CD4-positive, alpha-beta T cell (primary cell): ENCODE measurements around the gene TSR3. TPM values are rescaled to one million over a fixed set of nuclear protein-coding genes. Genes with fewer than 3 reads are reported as not detected.

Experiments
- ATAC-seq: fragments of 200-7000 bp; cut with Tn5 transposase; one replicate; pipeline ENCODE4 v1.10.0; 2022; ENCODE audit warnings: mild to moderate bottlenecking; ENCODE audit not compliant: poor library complexity
- CTCF ChIA-PET: fragments of 350-600 bp; sonication (Branson Sonifier 250); formaldehyde crosslinking; loops from one replicate; lab custom pipeline; 2021; ENCODE audit warnings: antibody characterized with exemption, inconsistent platforms; lab: Charles Lee
- POLR2A ChIA-PET: fragments of 350-600 bp; sonication (Branson Sonifier 250); formaldehyde crosslinking; loops from one replicate; lab custom pipeline; 2021; ENCODE audit warnings: antibody characterized with exemption, inconsistent platforms; lab: Charles Lee
- DNase-seq, 14 experiments: peaks; one replicate each; pipeline ENCODE4 v3.0.0-alpha.2; 2013 to 2020; ENCODE audit warnings: mixed read lengths in 2 of 14
- H3K27ac ChIP-seq, 2 donors: one replicate each; pipeline versions ENCODE4 v1.5.1 to v1.7.0; 2013; ENCODE audit warnings: low read length in 2 of 2, low read depth in 1 of 2, mild to moderate bottlenecking in 1 of 2
- H3K27me3 ChIP-seq, 2 experiments: 1 replicate in 1 of 2; 2 replicates in 1 of 2; pipeline versions ENCODE4 v1.6.1 to v1.7.0; 2013; ENCODE audit warnings: low read length in 2 of 2, control low read depth in 1 of 2, mild to moderate bottlenecking in 1 of 2, moderate library complexity in 1 of 2; ENCODE audit not compliant: insufficient read depth in 2 of 2, control insufficient read depth in 1 of 2
- H3K36me3 ChIP-seq: one replicate; pipeline ENCODE4 v1.6.1; 2013; ENCODE audit warnings: low read length, control low read depth; ENCODE audit not compliant: insufficient read depth
- H3K4me1 ChIP-seq: one replicate; pipeline ENCODE4 v1.6.1; 2013; ENCODE audit warnings: low read length, control low read depth; ENCODE audit not compliant: insufficient read depth
- H3K4me3 ChIP-seq: one replicate; pipeline ENCODE4 v1.5.1; 2013; ENCODE audit warnings: mild to moderate bottlenecking, low read length, moderate library complexity
- H3K9me3 ChIP-seq, 2 experiments: 1 replicate in 1 of 2; 2 replicates in 1 of 2; pipeline versions ENCODE4 v1.6.1 to v1.7.0; 2013; ENCODE audit warnings: low read length in 2 of 2, mild to moderate bottlenecking in 2 of 2, control low read depth in 1 of 2, moderate library complexity in 1 of 2; ENCODE audit not compliant: control insufficient read depth in 1 of 2, insufficient read depth in 1 of 2
- H3K27ac Mint-ChIP-seq: one replicate; pipeline ENCODE4 v1.8.0; 2020; ENCODE audit warnings: mixed read lengths
- H3K27me3 Mint-ChIP-seq: one replicate; pipeline ENCODE4 v1.8.0; 2021; ENCODE audit warnings: mixed read lengths
- H3K36me3 Mint-ChIP-seq: one replicate; pipeline ENCODE4 v1.8.0; 2021; ENCODE audit warnings: low read depth, mixed read lengths
- H3K4me1 Mint-ChIP-seq: one replicate; pipeline ENCODE4 v1.8.0; 2021; ENCODE audit warnings: low read depth, mixed read lengths
- H3K4me3 Mint-ChIP-seq: one replicate; pipeline ENCODE4 v1.8.0; 2020; ENCODE audit warnings: mild to moderate bottlenecking, mixed read lengths
- H3K9me3 Mint-ChIP-seq: one replicate; pipeline ENCODE4 v1.8.0; 2020; ENCODE audit warnings: mixed read lengths
- intact Hi-C, 2 experiments: fragments of 100-400 bp; cut with DNase I in 1 of 2; cut with micrococcal nuclease in 1 of 2; formaldehyde crosslinking; loops; one replicate each; pipeline versions ENCODE4 v1.15.1 to v1.9.0; 2023 to 2025; cut with DNase I, micrococcal nuclease
- total RNA-seq, 174 experiments: library from RNA in 2 of 174; stranded (reverse) in 2 of 174; gene quantifications; one replicate each; pipeline ENCODE4 v1.2.3 and lab custom pipeline; 2021 to 2026
- TF ChIP-seq, protein P1 (sequence below): fragments of 200-600 bp; IDR thresholded peaks from one replicate; pipeline ENCODE4 v1.8.0; 2022; ENCODE audit warnings: antibody characterized with exemption, mild to moderate bottlenecking

Gene TSR3
- total RNA-seq, 2 experiments from 2014 or later: 19.9 to 21.4 TPM

- Histone ChIP-seq H3K36me3 (peaks cover 70% of the 10 kb centered on the region), H3K9me3 (no peaks in the 10 kb centered on the region), H3K27me3 (no peaks in the 10 kb centered on the region), H3K27ac (no peak overlapping the region), H3K4me1 (no peaks in the 10 kb centered on the region), H3K4me3 (no peak overlapping the region)
- POLR2A ChIA-PET: interaction anchor here (0.7 kb wide), 1 partner anchor 573 kb away, joined by 3 read pairs; no protein-coding TSS in a partner anchor
- peaks cover 51% of the 10 kb centered on the region for H3K36me3 Mint-ChIP-seq
- no peak overlapping the region for H3K27ac Mint-ChIP-seq
- no peaks in the 10 kb centered on the region for H3K9me3 Mint-ChIP-seq
- H3K4me1 Mint-ChIP-seq: no peaks in the 10 kb centered on the region
- H3K4me3 Mint-ChIP-seq: no peak overlapping the region
- intact Hi-C loops: no loop called here
- TF ChIP-seq, protein P1, sequence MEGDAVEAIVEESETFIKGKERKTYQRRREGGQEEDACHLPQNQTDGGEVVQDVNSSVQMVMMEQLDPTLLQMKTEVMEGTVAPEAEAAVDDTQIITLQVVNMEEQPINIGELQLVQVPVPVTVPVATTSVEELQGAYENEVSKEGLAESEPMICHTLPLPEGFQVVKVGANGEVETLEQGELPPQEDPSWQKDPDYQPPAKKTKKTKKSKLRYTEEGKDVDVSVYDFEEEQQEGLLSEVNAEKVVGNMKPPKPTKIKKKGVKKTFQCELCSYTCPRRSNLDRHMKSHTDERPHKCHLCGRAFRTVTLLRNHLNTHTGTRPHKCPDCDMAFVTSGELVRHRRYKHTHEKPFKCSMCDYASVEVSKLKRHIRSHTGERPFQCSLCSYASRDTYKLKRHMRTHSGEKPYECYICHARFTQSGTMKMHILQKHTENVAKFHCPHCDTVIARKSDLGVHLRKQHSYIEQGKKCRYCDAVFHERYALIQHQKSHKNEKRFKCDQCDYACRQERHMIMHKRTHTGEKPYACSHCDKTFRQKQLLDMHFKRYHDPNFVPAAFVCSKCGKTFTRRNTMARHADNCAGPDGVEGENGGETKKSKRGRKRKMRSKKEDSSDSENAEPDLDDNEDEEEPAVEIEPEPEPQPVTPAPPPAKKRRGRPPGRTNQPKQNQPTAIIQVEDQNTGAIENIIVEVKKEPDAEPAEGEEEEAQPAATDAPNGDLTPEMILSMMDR: no peak
- DNase-seq (no peak), ATAC-seq (no peak)
- CTCF ChIA-PET: no interaction called here
- H3K27me3 Mint-ChIP-seq: no peaks in the 10 kb centered on the region
Observed at GRCh38 chr16:1398351-1398750, 46.7 kb upstream of the TSR3 start.

DNA sequence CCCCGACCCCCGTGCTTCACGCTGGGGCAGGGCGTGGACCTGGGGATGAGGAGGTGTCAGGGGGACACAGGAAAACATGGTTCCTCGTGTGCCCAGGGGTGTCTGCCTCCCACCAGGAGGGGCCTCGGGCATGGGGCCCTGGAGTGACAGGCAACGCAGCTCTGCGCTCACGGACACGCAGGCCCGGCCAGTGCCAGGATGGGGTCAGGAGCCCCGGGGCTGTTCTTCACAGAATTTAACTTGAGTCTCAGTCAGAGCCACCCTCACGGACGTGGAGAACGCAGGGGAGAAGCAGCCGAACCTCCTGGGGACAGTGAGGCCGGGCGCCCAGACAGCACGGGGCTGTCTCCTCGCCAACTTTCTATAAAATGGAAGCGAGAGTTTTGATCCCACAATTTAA, 46.1 kb upstream of the TSR3 start:
- intact Hi-C loops: no loop called here
- Mint-ChIP-seq H3K9me3 (no peaks in the 10 kb centered on the region), H3K27me3 (no peaks in the 10 kb centered on the region), H3K4me1 (no peaks in the 10 kb centered on the region), H3K4me3 (no peak overlapping the region), H3K36me3 (peaks cover 48% of the 10 kb centered on the region), H3K27ac (no peak overlapping the region)
- Histone ChIP-seq H3K27ac (no peak overlapping the region), H3K27me3 (no peaks in the 10 kb centered on the region), H3K36me3 (peaks cover 69% of the 10 kb centered on the region), H3K4me1 (no peaks in the 10 kb centered on the region), H3K4me3 (no peak overlapping the region), H3K9me3 (no peaks in the 10 kb centered on the region)
- TF ChIP-seq, protein P1: no peak
- ChIA-PET CTCF (no interaction called here), POLR2A (interaction anchor here (0.7 kb wide), 1 partner anchor 574 kb away, joined by 3 read pairs; no protein-coding TSS in a partner anchor)
- DNase-seq: no peak
- no peak for ATAC-seq

DNA sequence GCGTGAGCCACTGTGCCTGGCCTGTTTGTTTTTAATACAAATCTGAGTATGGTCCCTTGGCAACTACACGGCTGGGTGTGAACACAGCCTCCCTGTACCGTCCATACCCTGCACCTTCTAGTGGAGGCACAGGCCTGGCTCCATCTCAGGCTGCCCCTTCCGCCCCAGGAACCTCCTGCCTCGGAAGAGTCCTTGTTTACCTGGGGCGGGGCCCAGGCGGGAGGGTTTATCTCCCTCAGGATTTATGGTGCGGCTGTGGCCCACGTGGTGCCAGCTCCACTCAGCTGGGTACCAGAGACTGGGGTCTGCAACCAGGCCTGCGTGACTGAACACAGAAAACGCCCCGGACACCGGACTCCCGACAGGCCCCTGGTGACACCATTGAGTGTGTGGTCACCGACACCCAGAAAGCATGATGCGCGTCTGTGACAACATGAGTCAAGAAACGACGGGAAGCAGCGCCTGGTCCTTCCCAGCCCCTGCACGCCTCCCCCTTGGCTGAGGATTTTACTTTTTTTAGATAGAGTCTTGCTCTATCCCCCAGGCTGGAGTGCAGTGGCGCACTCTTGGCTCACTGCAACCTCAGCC, 43.9 kb upstream of the TSR3 start:
- POLR2A ChIA-PET: no interaction called here
- peaks cover 57% of the 10 kb centered on the region for H3K36me3 ChIP-seq
- Mint-ChIP-seq H3K27ac (no peak overlapping the region), H3K4me1 (no peaks in the 10 kb centered on the region), H3K9me3 (no peaks in the 10 kb centered on the region), H3K36me3 (peaks cover 48% of the 10 kb centered on the region), H3K27me3 (no peaks in the 10 kb centered on the region), H3K4me3 (no peak overlapping the region)
- intact Hi-C loops: no loop called here
- no peaks in the 10 kb centered on the region for H3K9me3 ChIP-seq
- H3K4me1 ChIP-seq: no peaks in the 10 kb centered on the region
- H3K4me3 ChIP-seq: no peak overlapping the region
- TF ChIP-seq, protein P1: no peak
- H3K27ac ChIP-seq: no peak overlapping the region
- CTCF ChIA-PET: no interaction called here
- H3K27me3 ChIP-seq: no peaks in the 10 kb centered on the region
- DNase-seq (no peak), ATAC-seq (no peak)
